HG03521 (cell line): Measurements from ENCODE around the gene WRAP73.

Experiments
- ATAC-seq: cut with Tn5 transposase; IDR thresholded peaks from one replicate; pipeline ENCODE4 v1.9.1; 2021; ENCODE audit warnings: mild to moderate bottlenecking, moderate library complexity; ENCODE audit not compliant: unreplicated experiment

WRAP73 gene

DNA sequence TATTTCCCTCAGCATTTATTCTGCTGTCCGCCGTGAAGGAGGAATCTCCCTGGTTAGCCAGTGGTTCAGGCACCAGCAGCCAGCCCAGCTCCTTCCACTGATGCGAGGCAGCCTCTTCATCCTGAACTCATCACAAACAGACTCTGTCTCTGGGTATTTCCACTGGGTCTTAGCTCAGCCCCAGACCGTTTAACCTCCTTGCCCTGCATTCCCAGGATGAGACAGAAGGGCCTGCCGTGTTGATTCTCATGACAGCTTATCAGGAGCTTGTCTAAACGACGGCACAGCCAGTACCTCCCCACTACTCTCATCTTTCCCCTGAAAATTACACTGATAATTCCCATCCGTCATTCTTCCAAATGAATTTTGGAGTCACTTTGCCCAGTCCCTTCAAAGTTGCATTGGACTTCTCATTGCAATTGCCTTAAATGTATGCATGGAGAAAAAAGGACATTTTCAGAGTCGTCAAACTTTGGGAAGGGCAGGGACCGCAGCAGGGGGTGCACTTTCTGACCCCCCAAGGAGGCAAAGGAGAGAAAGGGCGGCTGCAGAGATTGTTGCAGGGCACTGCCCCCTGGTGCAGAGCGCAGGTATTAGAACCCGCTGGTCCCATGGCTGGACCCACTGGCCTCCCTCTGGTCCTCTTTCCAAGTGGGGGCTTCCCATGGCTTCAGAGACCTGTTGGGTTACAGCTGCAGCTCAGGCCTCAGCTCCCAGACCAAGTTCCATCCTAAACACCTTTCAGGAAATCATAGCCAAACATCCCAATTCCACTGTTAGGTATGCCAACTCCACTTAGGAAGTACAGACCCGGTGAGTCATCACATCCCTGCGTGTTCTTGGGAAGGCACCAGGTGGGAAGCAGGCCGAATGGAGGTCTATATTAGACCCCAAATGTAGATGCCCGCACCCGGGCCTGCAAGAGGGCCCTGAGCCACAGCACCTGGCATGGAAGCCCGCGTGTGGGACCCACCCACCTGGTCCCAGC lies 34.9 kb downstream of the WRAP73 start:
- no peak for ATAC-seq

- no peak for ATAC-seq
Measured at GRCh38 chr1:3612123-3612522, 37.8 kb downstream of the WRAP73 start.

DNA sequence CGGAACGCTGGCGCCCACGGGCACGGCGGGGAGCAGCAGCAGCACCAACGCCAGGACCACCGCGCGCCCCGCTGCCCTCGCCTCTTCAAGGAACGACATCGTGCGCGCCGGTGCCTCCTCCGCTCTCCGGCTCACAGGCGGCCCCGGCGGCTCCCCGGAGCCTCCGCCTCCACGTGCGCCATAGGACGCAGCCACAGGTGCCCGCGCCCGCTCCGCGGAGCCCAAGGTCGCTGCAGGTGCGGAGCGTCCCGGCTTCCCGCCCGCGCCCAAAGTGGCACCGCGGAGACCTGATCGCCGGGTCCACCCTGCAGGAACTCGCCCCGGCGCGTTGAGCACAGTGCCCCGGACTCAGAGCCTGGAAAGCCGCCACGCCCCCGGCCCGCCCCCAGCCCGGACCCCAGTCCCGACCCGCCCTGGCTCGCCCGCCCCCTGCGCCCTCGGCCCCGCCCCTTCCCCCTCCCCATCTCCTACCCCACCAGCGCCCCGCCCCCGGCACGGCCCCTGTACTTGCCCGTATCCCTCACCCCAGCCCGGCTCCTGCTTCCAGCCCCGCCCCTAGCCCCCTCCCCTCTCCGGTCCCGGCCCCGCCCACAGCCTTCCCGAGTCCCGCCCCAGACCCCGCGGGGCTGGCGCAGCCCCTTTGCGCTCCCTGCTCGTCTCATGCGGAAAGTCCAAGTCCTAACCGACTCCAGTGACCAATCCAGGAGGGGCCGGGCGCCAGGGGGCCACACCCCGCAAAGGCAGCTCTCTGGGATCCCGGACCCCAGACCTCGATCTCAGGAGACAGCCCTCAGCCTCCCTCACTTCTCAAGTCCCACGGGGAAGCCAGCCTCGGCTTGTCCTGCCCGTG lies 38.5 kb downstream of the WRAP73 start, which contains the start of gene MEGF6:
TSS of gene MEGF6 (minus strand) at position 339 of the 850 bp plus-strand sequence. CDS start at position 99, 240 bp downstream.
- no peak for ATAC-seq

DNA sequence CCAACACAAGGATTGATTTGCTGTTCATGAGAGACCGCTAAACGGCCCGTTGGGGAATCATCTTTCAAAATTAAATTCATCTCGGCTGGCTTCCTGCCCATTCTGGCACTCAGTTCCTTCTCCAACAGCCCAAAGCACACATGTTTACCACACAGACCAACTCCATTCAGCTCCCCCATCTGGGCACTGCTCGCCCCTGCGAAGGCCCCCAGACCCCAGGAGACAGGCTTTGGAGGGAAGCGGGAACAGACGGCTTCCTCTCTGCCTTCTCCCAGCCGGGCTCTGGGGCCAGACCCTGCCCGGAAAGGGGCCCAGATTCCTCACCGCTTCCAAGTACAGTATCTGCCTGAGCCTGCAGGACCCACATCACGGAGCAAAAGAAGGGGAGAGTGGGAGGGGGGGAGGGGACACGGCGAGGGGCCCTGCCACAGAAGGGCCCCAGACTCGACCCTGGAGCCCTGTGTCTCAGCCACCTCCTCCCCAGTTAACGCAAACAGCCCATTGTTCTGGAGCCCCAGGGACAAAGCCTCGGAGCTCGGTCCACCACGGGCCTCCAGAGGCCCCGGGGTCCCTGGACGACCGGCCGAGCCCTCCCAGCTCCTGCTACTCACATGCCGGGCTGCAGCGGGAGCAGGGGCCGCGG lies 39.3 kb downstream of the WRAP73 start:
- no peak for ATAC-seq

- no peak for ATAC-seq
Measured at GRCh38 chr1:3609769-3610526, 40.0 kb downstream of the WRAP73 start.

DNA sequence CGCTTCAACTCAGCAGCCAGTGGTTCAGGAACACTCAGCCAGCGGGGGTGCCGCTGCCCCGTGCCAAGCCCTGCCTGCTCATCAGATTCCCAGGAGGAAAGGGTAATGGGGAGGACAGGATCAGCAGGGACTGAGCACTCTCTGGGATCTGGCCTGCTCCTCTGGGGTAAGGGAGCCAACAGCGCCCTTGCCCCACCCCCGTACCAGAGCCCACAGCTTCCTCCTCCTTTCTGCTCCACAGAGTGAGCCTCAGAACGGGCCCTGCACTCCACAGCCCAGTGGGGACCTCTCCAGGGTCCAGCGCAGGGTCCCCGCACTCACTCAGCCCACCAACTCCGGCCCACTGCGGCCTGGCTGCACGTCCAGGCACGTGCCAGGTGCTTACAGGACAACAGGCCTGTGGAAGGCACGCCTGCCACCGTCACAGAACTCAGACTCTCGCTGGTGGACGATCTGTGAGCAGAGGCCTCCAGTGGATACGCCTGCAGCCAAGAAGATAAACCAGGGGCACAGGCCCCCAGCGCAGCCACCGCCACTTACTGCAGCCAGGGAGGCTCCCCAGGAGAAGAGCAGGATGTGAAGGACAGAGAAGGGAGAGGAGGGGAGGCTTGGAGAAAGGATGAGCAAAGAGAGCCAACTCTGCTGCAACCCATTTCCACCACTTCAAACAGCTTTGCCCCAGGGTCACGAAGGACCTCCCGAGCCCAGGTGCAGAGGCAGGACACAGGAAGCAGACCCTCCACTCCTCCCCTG lies 40.7 kb downstream of the WRAP73 start:
- no peak for ATAC-seq

GRCh38 chr1:3608154-3608553 lies 41.7 kb downstream of the WRAP73 start:
- ATAC-seq: no peak

- no peak for ATAC-seq
Measured at GRCh38 chr1:3607703-3608065, 42.2 kb downstream of the WRAP73 start.

- no peak for ATAC-seq
Measured at GRCh38 chr1:3606779-3607702, 42.9 kb downstream of the WRAP73 start.

- no peak for ATAC-seq
Measured at GRCh38 chr1:3604997-3605823, 44.7 kb downstream of the WRAP73 start.

- ATAC-seq: no peak
Measured at GRCh38 chr1:3604468-3604974, 45.4 kb downstream of the WRAP73 start.

DNA sequence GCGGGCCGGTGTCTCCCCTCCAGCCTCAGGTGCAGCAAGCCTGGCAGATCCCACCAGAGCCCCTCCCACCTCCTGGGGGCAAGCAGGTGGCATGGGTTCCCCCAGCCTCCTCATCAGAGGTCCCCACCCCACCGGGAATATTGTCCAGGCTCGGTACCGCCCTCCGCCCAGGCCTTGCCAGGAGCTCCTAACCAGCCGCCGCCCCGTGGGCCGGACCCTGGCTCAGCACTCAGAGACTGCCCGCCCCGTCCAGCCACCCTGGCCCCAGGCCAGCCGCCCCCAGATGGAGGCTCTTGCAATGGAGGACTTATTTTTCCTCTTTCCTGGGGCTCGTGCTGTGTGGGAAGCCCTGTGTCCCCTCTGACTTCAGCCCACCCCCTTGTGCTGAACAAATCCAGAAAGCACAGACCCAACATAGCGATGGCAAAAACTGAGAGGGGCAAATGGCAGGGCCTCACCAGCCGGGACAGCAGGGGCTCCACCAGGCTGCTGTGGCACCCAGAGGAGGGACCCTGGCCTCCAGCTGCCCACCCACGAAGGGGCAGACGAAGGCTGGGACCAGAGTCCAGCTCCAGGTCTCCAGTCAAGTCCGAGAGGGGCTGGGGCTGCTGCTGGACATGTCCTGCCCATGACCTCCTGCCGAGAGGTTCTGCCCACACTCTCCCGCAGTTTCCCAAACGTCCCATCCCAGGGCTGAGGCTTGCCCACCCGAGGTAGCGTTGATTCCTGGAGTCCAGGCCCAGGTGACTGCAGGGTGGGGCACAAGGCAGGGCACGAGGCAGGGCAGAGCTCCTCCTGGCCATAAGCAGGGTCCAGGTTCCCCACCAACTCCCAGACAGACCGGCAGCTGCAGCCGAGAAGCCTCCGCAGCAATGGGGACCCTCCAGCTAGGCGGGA lies 46.1 kb downstream of the WRAP73 start:
- ATAC-seq: no peak

- ATAC-seq: no peak
Measured at GRCh38 chr1:3603156-3603555, 46.7 kb downstream of the WRAP73 start.

DNA sequence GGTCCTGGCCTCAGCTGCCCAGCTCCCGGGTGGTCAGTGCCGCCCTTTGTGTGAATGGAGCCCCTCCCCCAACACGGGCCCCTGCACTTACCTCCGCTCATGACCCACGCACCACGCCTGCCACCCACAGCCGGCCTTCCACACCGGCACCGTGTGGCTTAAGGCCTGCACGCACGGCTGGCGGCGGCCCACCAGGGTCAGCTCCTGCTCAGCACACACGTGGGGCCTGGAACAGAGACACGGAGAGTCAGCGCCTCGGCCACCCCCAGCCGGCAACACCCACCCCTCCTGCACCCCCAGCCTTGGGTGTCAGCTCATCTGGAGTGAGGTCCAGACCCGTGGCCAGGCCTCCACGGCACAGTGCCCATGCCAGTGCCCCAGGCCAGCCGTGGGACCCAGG lies 47.5 kb downstream of the WRAP73 start:
- no peak for ATAC-seq

GRCh38 chr1:3601743-3602142 lies 48.2 kb downstream of the WRAP73 start:
- no peak for ATAC-seq

DNA sequence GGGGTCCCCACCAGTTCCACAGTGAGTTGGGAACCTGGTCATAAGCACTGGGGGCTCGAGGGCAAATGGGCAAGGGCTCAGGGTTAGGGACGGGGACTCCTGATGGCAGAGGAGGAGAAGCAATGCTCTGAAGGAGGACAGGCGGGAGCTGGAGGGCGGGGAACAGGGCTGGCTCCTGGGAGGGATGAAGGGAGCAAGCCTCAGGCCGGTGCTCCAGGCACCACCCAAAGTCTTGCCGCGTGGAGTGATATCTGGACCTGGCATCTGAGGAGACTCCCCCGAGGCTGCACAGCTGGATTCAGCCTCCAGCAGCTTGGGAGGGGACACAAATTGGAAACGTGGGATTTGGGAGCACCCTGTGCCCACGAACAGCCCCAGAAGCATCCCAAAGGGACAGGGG lies 49.5 kb downstream of the WRAP73 start:
- no peak for ATAC-seq

DNA sequence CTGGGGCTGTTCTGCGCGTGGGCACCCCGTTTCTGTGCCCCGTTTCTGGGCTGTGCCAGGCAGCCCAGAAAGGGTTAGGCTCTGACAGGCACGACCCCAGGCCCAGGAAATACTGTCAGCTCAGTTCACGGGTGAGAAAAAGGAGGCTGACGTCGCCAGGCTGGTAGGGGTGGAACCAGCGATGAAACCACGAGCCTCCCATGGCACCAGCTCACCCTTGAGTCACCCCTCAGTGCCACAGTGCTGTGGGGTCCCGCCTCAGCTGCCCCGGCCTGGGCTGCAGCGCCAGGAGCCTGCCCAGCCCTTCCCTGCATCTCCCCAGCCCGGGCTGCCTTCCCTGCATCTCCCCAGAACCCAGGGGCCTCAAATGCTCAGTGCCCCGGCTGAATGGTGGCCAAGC lies 50.1 kb downstream of the WRAP73 start:
- no peak for ATAC-seq
